Measurements from ENCODE around the gene JAML. TPM values are rescaled to one million over a fixed set of nuclear protein-coding genes. Genes with fewer than 3 reads are reported as not detected.

Gene JAML, protein sequence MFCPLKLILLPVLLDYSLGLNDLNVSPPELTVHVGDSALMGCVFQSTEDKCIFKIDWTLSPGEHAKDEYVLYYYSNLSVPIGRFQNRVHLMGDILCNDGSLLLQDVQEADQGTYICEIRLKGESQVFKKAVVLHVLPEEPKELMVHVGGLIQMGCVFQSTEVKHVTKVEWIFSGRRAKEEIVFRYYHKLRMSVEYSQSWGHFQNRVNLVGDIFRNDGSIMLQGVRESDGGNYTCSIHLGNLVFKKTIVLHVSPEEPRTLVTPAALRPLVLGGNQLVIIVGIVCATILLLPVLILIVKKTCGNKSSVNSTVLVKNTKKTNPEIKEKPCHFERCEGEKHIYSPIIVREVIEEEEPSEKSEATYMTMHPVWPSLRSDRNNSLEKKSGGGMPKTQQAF
- polyA plus RNA-seq (2012; ENCODE audit: insufficient read length, low read depth): not detected

DNA sequence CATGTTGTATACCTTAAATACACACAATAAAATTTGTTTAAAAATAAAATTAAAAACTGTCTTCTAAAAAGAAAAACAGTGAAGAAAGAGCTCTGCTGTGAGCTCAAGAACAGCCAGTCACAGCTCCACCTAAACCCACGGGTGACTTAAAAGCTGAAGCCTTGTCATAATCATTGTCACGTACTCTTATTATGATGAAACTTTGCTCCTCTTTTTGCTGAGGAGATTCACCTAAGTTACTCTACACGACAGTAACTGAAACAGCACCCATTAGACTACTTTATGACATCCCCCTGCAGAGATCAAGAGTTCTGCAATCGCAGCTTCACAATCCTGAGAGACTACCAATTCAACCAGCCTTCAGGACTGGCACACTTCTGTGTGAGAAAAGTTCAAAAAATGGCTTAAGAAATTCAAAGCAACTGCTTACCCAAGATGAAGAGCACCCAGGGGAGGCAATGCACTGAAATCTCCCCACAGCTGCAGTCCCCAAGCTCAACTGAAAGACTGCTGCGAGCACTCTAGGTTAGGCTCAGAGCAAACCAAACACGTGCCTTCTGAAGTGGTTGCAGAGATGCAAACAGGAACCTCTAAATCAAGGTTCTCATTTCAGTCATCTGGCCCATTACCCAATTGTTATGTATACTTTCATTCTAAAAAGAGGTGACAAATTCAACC lies at the start of gene JAML:
TSS of gene JAML (minus strand) at position 501 of the 678 bp plus-strand sequence. CDS start 10,145 bp downstream, outside the sequence.
- no peak for TF ChIP-seq REST (IDR thresholded peaks at IDR 0.05; ENCODE audit: insufficient read depth in 1 of 2, low read depth in 2 of 2, low read length in 2 of 2)
- TF ChIP-seq FOXP2 (optimal IDR thresholded peaks at IDR 0.05; ENCODE audit: borderline replicate concordance, extremely low read depth, extremely low read length, insufficient read depth): no peak
- no peak for TF ChIP-seq POLR2AphosphoS5 (IDR thresholded peaks at IDR 0.05; ENCODE audit: low read depth, low read length)
- TF ChIP-seq SIN3A (IDR thresholded peaks at IDR 0.05; ENCODE audit: borderline replicate concordance, insufficient read depth, low read length): no peak
- TF ChIP-seq TAF1 (IDR thresholded peaks at IDR 0.05; ENCODE audit: borderline replicate concordance, insufficient read depth, low read length): no peak

- TF ChIP-seq TAF1 (IDR thresholded peaks at IDR 0.05; ENCODE audit: borderline replicate concordance, insufficient read depth, low read length): no peak
- TF ChIP-seq FOXP2 (optimal IDR thresholded peaks at IDR 0.05; ENCODE audit: borderline replicate concordance, extremely low read depth, extremely low read length, insufficient read depth): no peak
- TF ChIP-seq REST (IDR thresholded peaks at IDR 0.05; ENCODE audit: insufficient read depth in 1 of 2, low read depth in 2 of 2, low read length in 2 of 2): no peak
- no peak for TF ChIP-seq POLR2AphosphoS5 (IDR thresholded peaks at IDR 0.05; ENCODE audit: low read depth, low read length)
- TF ChIP-seq SIN3A (IDR thresholded peaks at IDR 0.05; ENCODE audit: borderline replicate concordance, insufficient read depth, low read length): no peak
Observed at GRCh38 chr11:118274186-118274585, 49.4 kb upstream of the JAML start.

- TF ChIP-seq SIN3A (IDR thresholded peaks at IDR 0.05; ENCODE audit: borderline replicate concordance, insufficient read depth, low read length) (no peak), REST (IDR thresholded peaks at IDR 0.05; ENCODE audit: insufficient read depth in 1 of 2, low read depth in 2 of 2, low read length in 2 of 2) (no peak), FOXP2 (optimal IDR thresholded peaks at IDR 0.05; ENCODE audit: borderline replicate concordance, extremely low read depth, extremely low read length, insufficient read depth) (no peak), TAF1 (IDR thresholded peaks at IDR 0.05; ENCODE audit: borderline replicate concordance, insufficient read depth, low read length) (no peak), POLR2AphosphoS5 (IDR thresholded peaks at IDR 0.05; ENCODE audit: low read depth, low read length) (no peak)
Observed at GRCh38 chr11:118272001-118272400, 47.2 kb upstream of the JAML start.

DNA sequence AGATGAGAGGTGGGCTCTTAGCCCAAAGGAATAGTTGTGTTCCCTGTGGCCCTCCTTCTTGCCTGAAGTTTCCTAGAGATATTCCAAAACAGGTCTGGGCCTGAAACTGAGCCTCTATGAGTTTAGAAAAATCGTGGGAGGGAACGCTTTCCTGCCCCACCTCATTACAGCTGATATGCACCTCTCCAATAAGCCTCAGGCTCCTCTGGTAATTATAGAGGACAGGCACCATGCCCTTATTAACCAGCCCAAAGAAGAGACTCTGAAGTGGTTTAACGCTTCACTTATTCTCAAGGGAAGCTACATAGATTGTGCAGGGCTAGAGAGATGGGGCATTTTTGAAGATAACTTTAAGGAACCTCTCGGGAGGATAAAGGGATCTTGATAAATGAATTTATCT lies 42.7 kb upstream of the JAML start:
- TF ChIP-seq FOXP2 (optimal IDR thresholded peaks at IDR 0.05; ENCODE audit: borderline replicate concordance, extremely low read depth, extremely low read length, insufficient read depth) (no peak), POLR2AphosphoS5 (IDR thresholded peaks at IDR 0.05; ENCODE audit: low read depth, low read length) (no peak), TAF1 (IDR thresholded peaks at IDR 0.05; ENCODE audit: borderline replicate concordance, insufficient read depth, low read length) (no peak), REST (IDR thresholded peaks at IDR 0.05; ENCODE audit: insufficient read depth in 1 of 2, low read depth in 2 of 2, low read length in 2 of 2) (no peak), SIN3A (IDR thresholded peaks at IDR 0.05; ENCODE audit: borderline replicate concordance, insufficient read depth, low read length) (no peak)
